IPS-11a (cell line): Measurements from ENCODE around the gene HNF4A.
"Not testable (repeated sequence)": the region's sequence is repeated elsewhere in the genome, so short reads cannot be mapped to it uniquely, and the experiment has no call there.

Experiments used
- H3K4me3 ChIP-seq: one replicate; pipeline ENCODE4 v1.5.1; 2013; ENCODE audit warnings: low read depth, low read length, control low read depth

Gene HNF4A

GRCh38 chr20:44345147-44345546 is 10.4 kb upstream of the HNF4A start:
- H3K4me3 ChIP-seq = no peak overlapping the region

GRCh38 chr20:44345941-44346340 is 9.6 kb upstream of the HNF4A start:
- H3K4me3 ChIP-seq = not testable (repeated sequence)

- no peak overlapping the region for H3K4me3 ChIP-seq
Observed at GRCh38 chr20:44348168-44348659, 7.3 kb upstream of the HNF4A start.

- no peak overlapping the region for H3K4me3 ChIP-seq
Observed at GRCh38 chr20:44349349-44349748, 6.2 kb upstream of the HNF4A start.

GRCh38 chr20:44350567-44350966 is 4.9 kb upstream of the HNF4A start:
- H3K4me3 ChIP-seq = no peak overlapping the region

- no peak overlapping the region for H3K4me3 ChIP-seq
Observed at GRCh38 chr20:44354979-44355497, 461 bp upstream of the HNF4A start.

- H3K4me3 ChIP-seq = no peak overlapping the region
Observed at GRCh38 chr20:44356353-44356723, 839 bp downstream of the HNF4A start.

GRCh38 chr20:44357020-44357419 is 1.5 kb downstream of the HNF4A start:
- no peak overlapping the region for H3K4me3 ChIP-seq

GRCh38 chr20:44357555-44358125 is 2.1 kb downstream of the HNF4A start:
- no peak overlapping the region for H3K4me3 ChIP-seq

- H3K4me3 ChIP-seq = no peak overlapping the region
Observed at GRCh38 chr20:44358776-44359175, 3.3 kb downstream of the HNF4A start.

- H3K4me3 ChIP-seq = no peak overlapping the region
Observed at GRCh38 chr20:44360221-44360620, 4.7 kb downstream of the HNF4A start.

GRCh38 chr20:44361021-44361420 is 5.5 kb downstream of the HNF4A start:
- no peak overlapping the region for H3K4me3 ChIP-seq

- H3K4me3 ChIP-seq = no peak overlapping the region
Observed at GRCh38 chr20:44362466-44362940, 7.0 kb downstream of the HNF4A start.

- no peak overlapping the region for H3K4me3 ChIP-seq
Observed at GRCh38 chr20:44364068-44364467, 8.6 kb downstream of the HNF4A start.

GRCh38 chr20:44364780-44365179 is 9.3 kb downstream of the HNF4A start:
- H3K4me3 ChIP-seq = no peak overlapping the region

- no peak overlapping the region for H3K4me3 ChIP-seq
Observed at GRCh38 chr20:44367746-44368145, 12.2 kb downstream of the HNF4A start.

- no peak overlapping the region for H3K4me3 ChIP-seq
Observed at GRCh38 chr20:44370639-44371218, 15.2 kb downstream of the HNF4A start.

GRCh38 chr20:44382641-44383040 is 27.1 kb downstream of the HNF4A start:
- H3K4me3 ChIP-seq = no peak overlapping the region

GRCh38 chr20:44384423-44385027 is 29.0 kb downstream of the HNF4A start:
- H3K4me3 ChIP-seq = no peak overlapping the region

GRCh38 chr20:44388466-44389023 is 33.0 kb downstream of the HNF4A start:
- peak overlapping the region; percentile 8 for H3K4me3 ChIP-seq

GRCh38 chr20:44389871-44390270 is 34.4 kb downstream of the HNF4A start:
- no peak overlapping the region for H3K4me3 ChIP-seq

- no peak overlapping the region for H3K4me3 ChIP-seq
Observed at GRCh38 chr20:44390280-44390679, 34.8 kb downstream of the HNF4A start.
